Activated T-cell treated with anti-CD3 and anti-CD28 coated beads, Interleukin-2, amount 50 U/mL, for 72 hours (primary cell): ENCODE measurements around the gene HMGN1. TPM values are rescaled to one million over a fixed set of nuclear protein-coding genes. Genes with fewer than 3 reads are reported as not detected.
"Not testable (repeated sequence)": the region's sequence is repeated elsewhere in the genome, so short reads cannot be mapped to it uniquely, and the experiment has no call there.

Experiments
- ATAC-seq, 2 donors: fragments of 150-1000 bp; cut with Tn5 transposase; replicated peaks in 1 of 2; 2 replicates each; pipeline ENCODE4 v1.10.0; 2021; ENCODE audit warnings: moderate library complexity in 2 of 2, mild to moderate bottlenecking in 1 of 2
- DNase-seq, 2 donors: peaks; one replicate each; pipeline ENCODE4 v3.0.0; 2021 to 2022; ENCODE audit warnings: mixed read lengths in 1 of 2
- H3K27ac Mint-ChIP-seq: one replicate; pipeline ENCODE4 v1.8.0; 2022; ENCODE audit warnings: mild to moderate bottlenecking, moderate library complexity, mixed read lengths
- H3K27me3 Mint-ChIP-seq: one replicate; pipeline ENCODE4 v1.8.0; 2022; ENCODE audit warnings: low read depth, mixed read lengths
- H3K36me3 Mint-ChIP-seq, 2 donors: one replicate each; pipeline ENCODE4 v1.8.0; 2022; ENCODE audit warnings: mixed read lengths in 2 of 2, mild to moderate bottlenecking in 1 of 2; ENCODE audit not compliant: insufficient read depth in 2 of 2
- H3K4me1 Mint-ChIP-seq: one replicate; pipeline ENCODE4 v1.8.0; 2022; ENCODE audit warnings: low read depth, mixed read lengths
- H3K4me3 Mint-ChIP-seq, 2 donors: one replicate each; pipeline ENCODE4 v1.8.0; 2022; ENCODE audit warnings: mild to moderate bottlenecking in 2 of 2, mixed read lengths in 2 of 2, moderate library complexity in 2 of 2
- H3K9me3 Mint-ChIP-seq, 2 donors: one replicate each; pipeline ENCODE4 v1.8.0; 2022; ENCODE audit warnings: mixed read lengths in 2 of 2
- total RNA-seq, 2 donors: library from RNA; stranded (reverse); gene quantifications; one replicate each; pipeline ENCODE4 v1.2.3, GENCODE V29; 2022

Gene HMGN1
- total RNA-seq, 2 donors from 2014 or later, result 353 to 399 TPM

DNA sequence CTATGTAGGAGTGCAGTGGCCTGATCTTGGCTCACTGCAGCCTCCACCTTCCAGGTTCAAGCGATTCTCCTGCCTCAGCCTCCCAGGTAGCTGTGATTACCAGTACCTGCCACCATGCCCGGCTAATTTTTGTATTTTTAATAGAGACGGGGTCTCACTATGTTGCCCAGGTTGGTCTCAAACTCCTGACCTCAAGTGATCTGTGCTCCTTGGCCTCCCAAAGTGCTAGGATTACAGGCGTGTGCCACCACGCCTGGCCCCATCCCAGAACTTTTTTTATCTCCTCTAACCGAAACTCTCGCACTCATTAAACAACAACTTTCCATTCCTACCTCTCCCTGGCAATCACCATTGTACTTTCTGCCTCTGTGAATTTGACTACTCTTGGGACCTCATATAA is 33.2 kb upstream of the HMGN1 start:
- ATAC-seq, H3K36me3 Mint-ChIP-seq, H3K27me3 Mint-ChIP-seq, H3K9me3 Mint-ChIP-seq, DNase-seq: not testable (repeated sequence)
- H3K27ac Mint-ChIP-seq, result peak overlapping the region; percentile 1
- H3K4me1 Mint-ChIP-seq, result peaks cover 44% of the 10 kb centered on the region
- peak overlapping the region; percentile 2 to 25 for H3K4me3 Mint-ChIP-seq

DNA sequence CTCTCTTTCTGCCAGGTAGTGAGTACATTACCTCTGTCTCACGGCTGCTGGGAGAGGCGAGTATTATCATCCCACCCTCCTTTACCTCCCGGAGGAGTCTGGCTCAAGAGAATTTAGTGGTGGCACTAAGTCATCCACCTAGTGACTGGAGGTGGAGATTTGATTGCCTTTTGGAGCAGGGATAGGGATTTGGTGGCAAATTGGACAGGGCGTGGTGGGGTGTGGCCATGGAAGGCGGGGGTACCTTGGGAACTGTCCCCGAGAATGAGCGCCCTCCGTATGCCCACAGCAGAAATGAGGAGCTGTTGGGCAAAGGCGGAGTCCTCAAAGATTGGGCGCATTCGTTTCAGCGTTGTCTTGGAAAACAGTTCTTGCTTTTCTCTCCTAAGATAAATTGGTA is 32.1 kb upstream of the HMGN1 start:
- peaks cover 39% of the 10 kb centered on the region for H3K4me1 Mint-ChIP-seq
- H3K27me3 Mint-ChIP-seq, result no peaks in the 10 kb centered on the region
- H3K4me3 Mint-ChIP-seq, result peak overlapping the region; percentile 87 to 97
- no peaks in the 10 kb centered on the region for H3K9me3 Mint-ChIP-seq
- peaks cover 2 to 3% of the 10 kb centered on the region in 2 donors for H3K36me3 Mint-ChIP-seq
- ATAC-seq, result no peak
- DNase-seq, result no peak
- H3K27ac Mint-ChIP-seq, result no peak overlapping the region

DNA sequence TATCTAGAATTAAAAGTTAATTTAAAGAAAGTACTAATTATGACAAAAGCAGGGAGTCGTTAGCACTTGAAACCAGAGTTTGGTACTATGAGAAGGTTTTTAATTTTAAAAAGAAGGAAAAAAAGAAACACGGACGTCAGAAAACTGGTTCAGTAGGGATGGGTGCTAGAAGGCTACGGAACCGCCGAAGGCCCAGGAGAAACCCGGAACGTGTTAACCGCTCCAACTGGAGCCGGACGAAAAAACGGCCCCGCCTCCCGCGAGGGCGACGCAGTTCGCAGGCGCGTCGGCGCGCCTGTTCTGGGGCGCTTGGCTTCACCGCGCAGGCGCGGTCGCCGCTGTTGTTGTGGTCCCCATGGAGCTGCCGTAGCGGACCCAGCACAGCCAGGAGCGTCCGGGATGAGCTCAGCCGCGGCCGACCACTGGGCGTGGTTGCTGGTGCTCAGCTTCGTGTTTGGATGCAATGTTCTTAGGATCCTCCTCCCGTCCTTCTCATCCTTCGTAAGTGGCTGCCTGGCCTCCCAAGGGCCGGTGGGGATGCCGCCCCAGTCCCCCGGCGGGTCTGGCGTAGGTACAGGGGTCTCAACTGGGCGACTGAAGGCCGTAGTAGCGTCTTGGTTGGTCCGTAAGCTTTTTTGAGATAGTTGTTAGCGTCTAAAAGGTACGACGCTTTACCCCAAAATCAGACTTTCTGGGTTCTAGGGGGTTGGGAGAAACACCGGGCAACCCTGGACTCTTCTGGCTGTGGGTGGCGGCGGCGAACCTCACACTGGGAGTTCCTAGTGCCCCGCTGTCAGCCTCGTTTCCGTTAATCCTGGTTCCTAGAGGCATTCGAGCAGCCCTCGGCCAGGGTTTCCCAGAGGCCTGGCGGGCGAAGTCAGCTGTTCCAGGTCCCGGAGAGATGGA is 31.4 kb upstream of the HMGN1 start:
- DNase-seq, result peak; percentile 94 to 95
- H3K9me3 Mint-ChIP-seq, result no peaks in the 10 kb centered on the region
- H3K27me3 Mint-ChIP-seq, result no peaks in the 10 kb centered on the region
- H3K4me3 Mint-ChIP-seq, result peak overlapping the region; percentile 87 to 97
- H3K36me3 Mint-ChIP-seq, result peaks cover 2 to 3% of the 10 kb centered on the region in 2 donors
- H3K4me1 Mint-ChIP-seq, result peaks cover 35% of the 10 kb centered on the region
- peak; percentile 98 for ATAC-seq
- H3K27ac Mint-ChIP-seq, result peak overlapping the region; percentile 92

GRCh38 chr21:39377444-39378050 is 28.7 kb upstream of the HMGN1 start:
- Mint-ChIP-seq H3K4me1 (peaks cover 24% of the 10 kb centered on the region), H3K27me3 (no peaks in the 10 kb centered on the region), H3K4me3 (peak overlapping the region in 1 of 2 donors; percentile 39), H3K27ac (no peak overlapping the region), H3K9me3 (no peaks in the 10 kb centered on the region), H3K36me3 (peaks cover 2 to 3% of the 10 kb centered on the region in 2 donors)
- DNase-seq, result no peak
- peak in 1 of 2 donors; percentile 32 for ATAC-seq

DNA sequence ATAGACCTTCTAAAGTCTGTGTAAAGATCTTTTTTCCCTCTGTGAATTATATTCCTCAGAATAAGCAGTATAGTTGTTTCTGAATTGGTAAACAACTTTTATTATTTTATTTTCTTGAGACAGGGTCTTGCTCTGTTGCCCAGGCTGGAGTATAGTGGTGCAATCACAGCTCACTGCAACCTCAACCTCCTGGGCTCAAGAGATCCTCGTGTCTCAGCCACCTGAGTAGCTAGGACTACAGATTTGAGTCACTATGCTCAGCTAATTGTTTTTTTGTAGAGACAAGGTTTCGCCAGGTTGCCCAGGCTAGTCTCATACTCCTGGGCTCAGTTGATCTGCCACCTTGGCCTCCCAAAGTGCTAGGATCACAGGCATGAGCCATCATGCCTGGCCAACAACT is 26.6 kb upstream of the HMGN1 start:
- ATAC-seq (no peak), DNase-seq (no peak)
- Mint-ChIP-seq H3K4me1 (peaks cover 8% of the 10 kb centered on the region), H3K4me3 (no peak overlapping the region), H3K27ac (no peak overlapping the region), H3K9me3 (no peaks in the 10 kb centered on the region), H3K36me3 (peaks cover 0 to 2% of the 10 kb centered on the region in 2 donors), H3K27me3 (no peaks in the 10 kb centered on the region)

- peaks cover 14% of the 10 kb centered on the region for H3K4me1 Mint-ChIP-seq
- no peak overlapping the region for H3K27ac Mint-ChIP-seq
- H3K27me3 Mint-ChIP-seq, result no peaks in the 10 kb centered on the region
- H3K9me3 Mint-ChIP-seq, result no peaks in the 10 kb centered on the region
- DNase-seq (no peak), ATAC-seq (no peak)
- H3K36me3 Mint-ChIP-seq, result no peaks in the 10 kb centered on the region
- no peak overlapping the region for H3K4me3 Mint-ChIP-seq
Observed at GRCh38 chr21:39374046-39374445, 25.2 kb upstream of the HMGN1 start.

GRCh38 chr21:39373634-39374033 is 24.7 kb upstream of the HMGN1 start:
- DNase-seq (no peak), ATAC-seq (peak in 1 of 2 donors; percentile 48)
- H3K4me3 Mint-ChIP-seq, result no peak overlapping the region
- H3K9me3 Mint-ChIP-seq, result no peaks in the 10 kb centered on the region
- H3K27ac Mint-ChIP-seq, result no peak overlapping the region
- no peaks in the 10 kb centered on the region for H3K27me3 Mint-ChIP-seq
- H3K4me1 Mint-ChIP-seq, result peaks cover 14% of the 10 kb centered on the region
- no peaks in the 10 kb centered on the region for H3K36me3 Mint-ChIP-seq

- DNase-seq, H3K27me3 Mint-ChIP-seq, ATAC-seq, H3K4me3 Mint-ChIP-seq, H3K27ac Mint-ChIP-seq, H3K36me3 Mint-ChIP-seq, H3K9me3 Mint-ChIP-seq, H3K4me1 Mint-ChIP-seq: not testable (repeated sequence)
Observed at GRCh38 chr21:39369896-39370288, 21.0 kb upstream of the HMGN1 start.

DNA sequence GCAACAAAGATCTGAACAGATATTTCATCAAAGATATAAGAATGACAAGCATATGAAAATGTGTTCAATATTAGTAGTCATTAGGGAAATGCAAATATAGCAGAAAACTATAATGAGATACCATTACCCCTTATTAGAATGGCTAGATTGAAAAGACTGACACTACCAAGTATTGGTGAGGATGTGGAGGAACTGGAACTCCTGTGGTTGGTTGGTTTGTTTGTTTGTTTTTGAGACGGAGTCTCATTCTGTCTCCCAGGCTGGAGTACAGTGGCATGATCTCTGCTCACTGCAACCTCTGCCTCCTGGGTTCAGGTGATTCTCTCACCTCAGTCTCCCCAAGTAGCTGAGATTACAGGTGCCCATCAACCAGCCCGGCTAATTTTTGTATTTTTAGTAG is 18.9 kb upstream of the HMGN1 start:
- no peaks in the 10 kb centered on the region for H3K9me3 Mint-ChIP-seq
- H3K36me3 Mint-ChIP-seq, result no peaks in the 10 kb centered on the region
- peaks cover 9% of the 10 kb centered on the region for H3K4me1 Mint-ChIP-seq
- ATAC-seq (no peak), DNase-seq (no peak)
- peaks cover 6% of the 10 kb centered on the region for H3K27me3 Mint-ChIP-seq
- no peak overlapping the region for H3K27ac Mint-ChIP-seq
- H3K4me3 Mint-ChIP-seq, result no peak overlapping the region

GRCh38 chr21:39366563-39366962 is 17.7 kb upstream of the HMGN1 start:
- Mint-ChIP-seq H3K4me1 (peaks cover 9% of the 10 kb centered on the region), H3K4me3 (no peak overlapping the region), H3K27ac (no peak overlapping the region), H3K27me3 (peaks cover 6% of the 10 kb centered on the region), H3K9me3 (no peaks in the 10 kb centered on the region), H3K36me3 (no peaks in the 10 kb centered on the region)
- ATAC-seq (no peak), DNase-seq (no peak)

GRCh38 chr21:39364949-39365348 is 16.1 kb upstream of the HMGN1 start:
- no peak for DNase-seq
- H3K4me1 Mint-ChIP-seq, result peaks cover under 1% of the 10 kb centered on the region
- H3K27me3 Mint-ChIP-seq, result peaks cover 15% of the 10 kb centered on the region
- H3K36me3 Mint-ChIP-seq, result no peaks in the 10 kb centered on the region
- H3K4me3 Mint-ChIP-seq, result no peak overlapping the region
- no peaks in the 10 kb centered on the region for H3K9me3 Mint-ChIP-seq
- H3K27ac Mint-ChIP-seq, result no peak overlapping the region
- no peak for ATAC-seq

GRCh38 chr21:39363607-39364555 is 15.0 kb upstream of the HMGN1 start:
- Mint-ChIP-seq H3K27ac (no peak overlapping the region), H3K9me3 (no peaks in the 10 kb centered on the region), H3K27me3 (peaks cover 15% of the 10 kb centered on the region), H3K36me3 (no peaks in the 10 kb centered on the region), H3K4me1 (no peaks in the 10 kb centered on the region), H3K4me3 (no peak overlapping the region)
- DNase-seq (no peak), ATAC-seq (no peak)

DNA sequence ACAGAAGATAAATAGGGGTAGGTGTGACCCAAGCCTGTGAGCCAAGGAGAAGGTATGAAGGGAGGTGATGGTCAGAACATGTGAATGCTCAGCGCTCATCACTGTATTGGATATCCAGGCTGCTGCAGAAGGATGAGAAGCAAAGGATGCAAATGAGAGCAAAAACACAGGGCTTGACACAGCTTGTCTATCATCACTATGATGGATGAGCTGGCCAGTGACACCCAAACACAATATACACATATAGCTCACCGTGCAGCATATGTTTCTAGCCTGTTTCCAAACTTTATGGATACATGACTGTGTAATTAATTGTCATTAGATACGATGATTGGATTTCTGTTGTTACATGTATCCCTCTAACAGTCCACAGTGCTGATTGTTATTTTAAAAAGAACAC is 13.8 kb upstream of the HMGN1 start:
- H3K4me1 Mint-ChIP-seq, result no peaks in the 10 kb centered on the region
- H3K27me3 Mint-ChIP-seq, result peaks cover 15% of the 10 kb centered on the region
- H3K27ac Mint-ChIP-seq, result no peak overlapping the region
- no peak for DNase-seq
- no peaks in the 10 kb centered on the region for H3K9me3 Mint-ChIP-seq
- H3K4me3 Mint-ChIP-seq, result no peak overlapping the region
- H3K36me3 Mint-ChIP-seq, result no peaks in the 10 kb centered on the region
- ATAC-seq, result no peak
